Skin of body (tissue), 2 donors: ENCODE results near the gene LGR6. TPM values are rescaled to one million over a fixed set of nuclear protein-coding genes. Genes with fewer than 3 reads are reported as not detected.

Experiments used
- DNase-seq: peaks from one replicate; lab custom pipeline; 2025; lab: John Stamatoyannopoulos, UW
- total RNA-seq: library from RNA; depleted of rRNA; stranded (reverse); fragments of >200 nt; gene quantifications from one replicate; pipeline ENCODE4 v1.2.3, GENCODE V29; 2014

LGR6 gene
- total RNA-seq, 1 donor from 2014 or later = 11.9 TPM

DNA sequence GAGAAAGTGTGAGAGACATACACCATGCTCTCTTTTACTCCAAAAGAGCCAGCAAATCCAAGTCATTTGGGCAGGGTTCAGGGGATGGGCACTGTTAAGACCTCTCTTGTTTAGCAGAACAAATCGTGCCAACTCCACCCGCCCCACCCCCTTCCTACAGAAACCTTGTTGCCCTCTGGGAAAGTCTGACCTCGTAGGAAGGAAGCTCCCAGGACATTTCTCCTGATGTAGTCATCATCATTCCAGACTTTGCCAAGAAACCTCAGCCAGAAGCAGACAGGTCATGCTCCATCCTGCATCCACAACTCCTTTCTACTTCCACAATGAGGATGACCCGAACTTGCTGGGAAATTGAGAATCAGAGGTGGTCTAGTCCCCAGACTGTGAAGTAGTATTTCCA lies 90.4 kb downstream of the LGR6 start:
- DNase-seq = no peak

DNA sequence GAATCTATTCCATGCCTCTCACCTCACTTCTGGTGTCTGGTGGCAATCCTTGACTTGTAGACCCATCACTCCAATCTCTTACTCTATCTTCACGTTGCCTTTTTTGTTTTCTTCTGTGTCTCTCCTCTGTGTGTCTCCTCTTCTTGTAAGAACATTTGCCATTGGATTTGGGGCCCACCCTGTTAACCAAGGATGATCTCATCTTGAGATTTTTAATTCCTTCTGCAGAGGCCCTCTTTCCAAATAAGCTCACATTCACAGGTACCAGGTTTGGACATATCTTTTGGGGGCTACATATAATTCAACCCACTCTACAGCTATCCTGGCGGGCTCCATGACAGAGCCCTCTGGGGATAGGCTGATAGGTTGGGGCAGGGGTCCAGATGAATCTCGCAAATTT lies 92.3 kb downstream of the LGR6 start:
- DNase-seq = no peak

DNA sequence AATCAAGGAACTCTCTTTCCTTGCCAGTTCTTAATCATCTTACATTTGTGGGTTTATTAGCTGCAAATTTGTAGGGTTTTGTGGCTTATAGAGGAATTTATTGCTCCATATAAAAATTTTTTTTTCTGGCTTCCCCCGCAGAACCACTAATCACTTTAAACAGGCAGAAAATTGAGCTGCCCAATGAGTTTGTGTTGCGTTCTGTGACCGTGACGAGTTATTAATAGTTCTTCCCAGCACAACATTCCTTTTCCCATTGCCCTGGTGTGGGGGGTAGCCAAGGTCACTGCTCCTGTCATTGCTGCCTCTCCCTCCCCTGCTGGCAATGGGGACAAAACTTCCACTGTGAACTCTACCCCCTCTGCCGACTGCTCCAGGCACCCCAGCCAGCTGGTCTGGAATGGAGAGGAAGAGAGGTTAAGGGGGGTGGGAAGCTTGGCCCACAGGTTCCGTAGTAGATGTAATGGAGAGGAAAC lies 93.1 kb downstream of the LGR6 start:
- DNase-seq = no peak

DNA sequence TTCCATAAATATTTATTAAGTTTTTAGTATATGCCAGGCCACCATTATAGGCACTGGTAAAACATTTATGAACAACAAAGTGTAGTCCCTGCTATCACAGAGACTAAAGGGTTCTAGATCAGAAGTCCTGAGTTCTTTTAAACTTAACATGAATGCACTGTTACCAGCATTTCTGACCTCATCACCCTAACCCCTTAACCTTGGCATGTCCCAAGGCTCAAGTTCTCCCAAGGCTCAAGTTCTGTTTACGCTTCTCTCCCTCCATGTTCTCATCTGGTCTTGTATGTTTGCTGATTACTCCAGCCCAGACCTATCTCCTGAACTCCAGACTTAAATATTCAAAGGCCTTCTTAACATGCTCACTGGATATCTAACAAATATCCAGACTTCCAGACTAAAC lies 93.6 kb downstream of the LGR6 start:
- no peak for DNase-seq

DNA sequence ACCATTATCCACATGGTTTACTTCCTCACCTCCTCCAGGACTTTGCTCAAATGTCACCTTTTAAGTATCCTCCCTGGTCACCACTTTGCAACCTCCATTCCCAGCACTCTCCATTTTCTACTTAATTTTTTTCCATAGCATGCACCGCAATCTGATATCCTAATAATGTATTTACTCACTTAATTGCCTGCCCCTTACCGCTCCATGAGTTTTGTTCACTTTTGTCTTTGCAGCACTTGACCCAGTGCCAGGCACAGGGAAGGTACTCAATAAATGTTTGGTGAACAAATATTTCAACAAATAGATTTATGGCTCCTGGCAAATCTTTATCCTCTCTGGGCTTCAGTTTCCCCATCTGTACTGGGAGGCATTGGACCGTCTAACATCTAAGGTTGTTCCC lies 94.6 kb downstream of the LGR6 start:
- DNase-seq = no peak

DNA sequence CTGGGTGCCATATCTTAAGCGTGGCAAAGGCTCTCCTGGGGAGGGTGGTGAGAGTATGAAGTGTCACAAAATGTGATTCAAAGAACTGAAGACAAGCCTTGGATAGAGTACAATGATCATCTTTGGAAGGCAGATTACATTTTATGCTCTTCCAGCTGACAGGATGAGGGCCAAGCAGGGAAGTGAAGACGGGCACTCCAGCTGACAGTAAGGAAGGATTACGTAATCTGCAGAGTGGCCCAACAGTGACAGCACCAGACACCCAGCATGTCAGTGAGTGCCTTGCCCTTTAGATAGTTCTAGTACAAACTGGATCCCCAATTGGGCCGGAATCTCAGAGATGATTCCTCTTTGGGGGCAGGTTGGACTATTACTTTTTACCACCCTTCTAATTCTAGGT lies 95.4 kb downstream of the LGR6 start:
- DNase-seq = no peak

DNA sequence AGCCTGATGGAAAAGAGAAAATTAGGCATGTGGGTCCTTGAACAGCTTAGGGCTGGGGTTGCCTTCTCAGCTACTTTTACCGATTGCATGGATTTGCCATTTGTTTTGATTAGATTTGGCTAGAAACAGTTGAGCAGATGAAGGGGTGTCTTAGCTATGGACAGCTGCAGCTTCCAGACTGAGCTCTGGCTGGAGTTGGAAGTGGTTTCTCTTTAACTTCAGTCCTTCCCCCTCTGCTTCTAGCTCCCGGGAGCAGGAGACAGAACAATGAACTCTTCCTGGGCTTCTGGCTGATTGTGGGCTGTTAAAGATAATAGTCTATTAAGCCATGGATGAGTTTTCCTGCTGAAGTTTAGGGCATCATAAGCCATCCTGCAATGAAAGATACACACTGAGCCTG lies 97.4 kb downstream of the LGR6 start:
- DNase-seq = no peak

DNA sequence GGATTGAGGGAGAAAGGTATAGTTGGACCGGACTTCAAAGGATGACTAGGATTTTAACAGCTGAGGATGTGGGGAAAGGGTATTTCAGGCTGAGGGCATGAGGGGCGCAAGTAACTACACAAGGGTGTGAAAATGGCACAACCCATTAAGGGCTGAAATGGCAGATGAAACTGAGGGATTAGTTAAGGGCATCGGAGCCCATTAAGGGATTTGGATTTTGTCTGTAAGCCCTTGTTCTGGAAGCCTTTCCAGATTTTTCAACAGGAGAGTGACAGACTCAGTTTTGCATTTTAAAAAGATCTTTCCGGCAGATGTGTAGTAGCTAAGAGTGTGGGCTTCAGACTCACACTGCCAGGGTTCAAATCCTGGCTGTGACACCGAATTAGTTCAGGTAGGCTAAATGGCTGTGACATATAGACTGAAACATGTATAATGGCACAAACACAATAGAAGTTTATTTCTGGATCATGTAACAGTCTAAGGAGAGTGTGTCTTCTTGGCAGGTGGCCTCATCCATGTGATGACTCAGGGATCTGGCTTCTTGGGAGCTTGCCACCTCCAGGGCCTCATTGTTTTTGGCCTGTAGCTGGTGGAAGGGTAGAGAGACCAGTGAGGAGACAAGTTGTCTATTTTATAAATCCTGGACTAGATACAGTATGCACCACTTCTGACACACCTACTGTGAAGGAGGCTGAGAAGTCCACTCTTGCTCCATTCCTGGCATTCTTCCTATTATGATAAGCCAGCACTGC lies 98.5 kb downstream of the LGR6 start:
- no peak for DNase-seq

DNA sequence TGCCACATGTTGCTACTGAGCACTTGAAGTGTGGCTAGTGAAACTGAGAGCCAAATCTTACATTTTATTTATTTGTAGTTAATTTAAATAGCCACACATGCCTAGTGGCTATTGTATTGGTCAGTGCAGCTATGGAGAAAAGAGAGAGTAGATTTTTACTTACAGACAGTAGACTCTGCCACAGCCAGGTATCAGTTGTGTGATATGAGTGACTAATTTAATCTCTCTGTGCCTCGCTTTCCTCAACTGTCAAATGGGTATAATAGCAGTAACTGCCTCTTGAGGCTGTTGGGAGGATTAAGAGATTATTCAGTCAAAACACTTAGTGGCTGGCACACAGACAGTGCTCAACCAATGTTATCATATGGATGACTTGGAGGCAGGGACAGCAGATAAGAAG lies 99.2 kb downstream of the LGR6 start:
- no peak for DNase-seq

DNA sequence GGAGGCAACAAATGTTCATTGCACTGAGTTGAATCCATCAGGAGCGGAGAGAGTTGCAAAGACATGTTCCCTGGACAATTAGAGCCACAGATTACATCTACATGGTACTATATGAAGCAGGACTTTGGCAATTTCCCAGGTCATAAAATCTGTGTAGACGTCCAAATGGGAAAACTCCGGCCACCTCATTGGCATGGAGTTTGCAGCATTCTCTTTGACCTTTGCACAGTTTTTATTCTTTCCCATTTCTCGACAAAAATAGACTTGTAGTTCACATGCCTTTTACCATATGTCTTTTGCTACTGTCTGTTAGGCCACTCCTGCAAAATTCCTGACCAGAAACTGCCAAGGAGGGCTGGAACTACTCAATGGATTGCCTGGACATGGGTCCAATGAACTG lies 100.0 kb downstream of the LGR6 start:
- DNase-seq = no peak

DNA sequence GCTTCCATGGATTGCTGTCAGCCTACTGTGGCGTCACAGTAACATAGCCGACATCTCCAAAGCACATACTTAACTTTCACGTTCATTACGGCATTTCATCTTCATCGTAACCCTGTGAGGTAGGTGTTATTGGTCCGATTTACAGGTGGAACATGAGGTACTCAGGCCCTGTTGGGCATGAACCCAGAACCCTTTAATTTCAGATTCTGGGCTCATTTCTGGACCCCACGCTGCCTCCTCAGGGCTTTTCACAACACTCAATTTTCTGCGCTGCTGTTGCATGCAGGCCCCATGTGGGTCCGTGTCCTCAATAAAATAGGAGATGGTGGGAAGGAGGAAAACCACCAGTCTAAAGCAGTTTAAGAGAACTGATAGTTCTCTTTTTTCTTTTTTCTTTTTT lies 108.6 kb downstream of the LGR6 start:
- DNase-seq = no peak

DNA sequence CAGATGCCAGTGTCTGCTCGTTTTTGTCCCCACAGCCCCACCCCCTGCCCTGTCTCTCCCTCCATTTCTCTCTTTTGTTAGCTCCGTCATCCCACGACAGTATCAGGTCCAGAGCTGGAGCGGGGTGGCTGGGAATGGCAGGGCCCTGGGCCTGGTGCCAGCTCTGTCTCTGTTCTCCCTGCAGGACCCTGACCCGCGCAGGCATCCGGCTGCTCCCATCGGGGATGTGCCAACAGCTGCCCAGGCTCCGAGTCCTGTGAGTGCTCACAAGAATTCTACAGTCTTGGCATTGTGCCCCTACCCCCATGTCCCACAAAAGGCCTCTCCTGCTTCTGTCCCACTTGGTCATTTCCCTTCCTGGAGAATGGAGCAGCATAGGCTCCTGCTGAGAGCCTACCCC lies 110.8 kb downstream of the LGR6 start:
- DNase-seq = no peak

DNA sequence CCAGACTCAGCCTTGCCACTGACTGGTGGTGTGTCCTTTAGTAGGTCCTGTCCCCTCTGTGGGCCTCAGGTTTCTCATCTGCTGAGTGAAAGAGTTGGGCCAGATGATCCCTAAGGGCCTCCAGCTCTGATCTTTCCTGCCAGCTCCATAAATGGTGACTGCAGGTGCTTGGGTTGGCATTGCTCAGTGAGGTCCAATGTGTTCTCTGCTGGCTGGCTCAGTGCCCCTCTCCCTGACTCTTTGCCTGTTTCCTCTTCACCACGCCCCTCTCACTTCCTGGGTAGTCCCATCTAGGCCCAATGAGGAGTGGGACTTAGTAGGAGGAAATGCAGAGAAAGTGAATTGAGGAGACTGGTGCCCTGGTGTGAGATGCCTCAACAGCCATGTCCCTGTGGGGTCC lies 111.6 kb downstream of the LGR6 start:
- no peak for DNase-seq

DNA sequence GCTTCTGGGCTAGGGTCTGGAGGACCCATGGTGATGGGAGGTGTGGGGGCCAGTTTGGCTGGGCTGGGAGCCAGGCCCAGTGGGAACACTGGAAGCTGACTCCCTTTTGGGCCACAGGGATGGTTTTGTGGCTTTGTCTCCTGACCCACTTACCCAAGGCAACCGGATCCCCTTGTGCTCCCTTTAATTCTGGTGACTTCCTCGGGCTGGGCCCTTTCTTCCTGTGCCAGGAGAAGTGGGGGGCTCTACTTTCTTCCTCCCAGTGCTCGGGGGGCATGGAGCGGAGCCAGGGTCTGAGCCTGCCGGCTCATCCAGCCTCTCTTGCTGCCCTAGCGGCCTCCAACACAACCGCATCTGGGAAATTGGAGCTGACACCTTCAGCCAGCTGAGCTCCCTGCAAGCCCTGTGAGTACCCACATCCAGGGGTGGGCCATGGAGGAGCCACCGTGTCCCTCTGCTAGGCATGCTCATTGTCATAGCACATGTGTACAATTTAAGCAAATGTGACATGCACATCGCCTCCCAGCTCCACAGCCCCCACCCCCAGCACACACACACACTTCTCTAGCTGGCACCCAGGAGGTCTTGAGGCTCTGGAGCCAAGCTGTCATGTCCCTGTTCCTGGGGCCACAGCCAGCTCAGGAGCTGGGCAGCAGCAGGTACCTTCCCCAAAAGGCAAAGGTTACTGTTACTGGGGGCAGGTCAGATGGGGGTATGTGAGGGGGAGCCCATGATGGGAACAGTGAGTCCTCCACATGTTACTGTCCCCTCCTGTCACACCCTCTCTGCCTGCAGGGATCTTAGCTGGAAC lies 113.1 kb downstream of the LGR6 start:
- DNase-seq = no peak

DNA sequence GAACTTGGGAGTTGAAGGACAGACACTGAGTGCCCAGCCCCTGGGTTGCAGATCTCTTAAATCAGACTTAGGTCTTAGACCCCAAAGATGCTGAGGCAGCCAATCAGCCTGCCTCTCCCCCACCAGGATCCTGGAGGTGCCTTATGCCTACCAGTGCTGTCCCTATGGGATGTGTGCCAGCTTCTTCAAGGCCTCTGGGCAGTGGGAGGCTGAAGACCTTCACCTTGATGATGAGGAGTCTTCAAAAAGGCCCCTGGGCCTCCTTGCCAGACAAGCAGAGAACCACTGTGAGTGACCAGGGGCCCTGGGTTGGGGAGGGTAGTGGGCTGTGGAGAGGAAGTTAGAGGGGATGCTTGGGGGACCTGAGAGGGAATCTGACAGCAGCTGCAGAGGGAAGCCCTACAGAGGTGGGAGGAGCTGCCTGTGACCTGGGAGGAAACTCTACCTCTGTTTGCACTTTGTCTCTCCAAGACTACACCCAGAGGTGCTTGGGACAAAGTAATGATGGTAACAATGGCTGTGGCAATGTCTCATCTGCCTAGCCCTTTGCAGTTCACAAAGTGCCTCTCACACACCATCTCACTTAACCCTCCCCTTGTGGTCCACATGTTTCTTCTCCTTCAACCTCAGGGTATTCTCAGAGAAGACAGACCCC lies 116.6 kb downstream of the LGR6 start:
- DNase-seq = no peak

DNA sequence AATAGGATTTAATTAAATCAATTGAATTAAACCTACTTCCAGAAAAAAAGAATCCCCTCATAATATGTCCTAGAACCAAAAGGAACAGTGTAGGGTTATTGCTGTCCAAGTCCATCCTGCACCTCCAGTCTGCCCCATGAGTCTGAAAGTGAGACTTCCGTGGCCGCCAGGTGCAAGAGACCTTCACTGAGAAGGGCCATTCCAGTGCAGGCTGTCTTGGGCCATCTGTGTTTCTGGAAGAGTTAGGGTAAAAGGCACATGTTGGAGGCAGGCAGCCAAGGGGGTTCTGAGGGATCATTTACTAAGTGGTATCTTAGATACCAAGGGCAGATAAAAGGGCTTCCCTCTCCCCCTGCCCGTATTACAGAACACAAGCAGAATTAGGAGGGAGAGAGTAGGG lies 117.1 kb downstream of the LGR6 start:
- DNase-seq = no peak

DNA sequence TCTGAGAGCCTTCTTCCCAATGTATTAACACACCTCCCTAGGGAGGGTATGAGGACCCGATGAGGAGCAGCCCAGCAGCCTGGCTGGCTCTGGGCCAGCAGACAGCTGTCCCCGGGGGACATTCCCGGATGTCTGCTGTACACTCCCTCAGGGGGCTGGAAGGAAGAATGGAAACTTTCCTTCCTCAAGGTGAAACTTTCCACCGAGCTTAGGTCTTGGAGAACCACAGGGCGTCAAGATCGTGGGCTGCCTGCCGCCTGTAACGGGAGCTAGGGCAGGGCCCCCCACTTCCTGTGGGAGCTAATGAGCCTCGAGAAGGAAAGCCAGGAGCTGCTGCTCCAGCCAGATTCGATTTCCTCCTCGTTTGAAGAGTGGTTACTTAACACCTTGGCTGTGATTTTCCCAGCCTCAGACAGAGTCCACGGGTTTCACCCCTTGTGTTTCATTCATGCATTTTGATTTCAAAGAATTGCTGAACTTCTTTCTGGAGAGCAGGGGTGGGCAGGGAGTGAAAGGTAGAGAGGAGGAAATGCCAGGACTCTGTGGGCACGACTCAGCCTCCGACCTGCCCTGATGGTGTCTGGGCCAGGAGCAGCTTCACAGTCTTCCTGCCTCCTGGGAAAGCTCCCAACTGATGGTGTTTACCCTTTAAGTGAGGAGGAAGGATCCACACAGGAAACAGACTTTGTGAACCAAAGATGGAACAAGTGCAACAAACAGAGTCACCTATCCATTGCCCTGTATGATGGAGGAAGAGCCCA lies 118.5 kb downstream of the LGR6 start:
- no peak for DNase-seq

DNA sequence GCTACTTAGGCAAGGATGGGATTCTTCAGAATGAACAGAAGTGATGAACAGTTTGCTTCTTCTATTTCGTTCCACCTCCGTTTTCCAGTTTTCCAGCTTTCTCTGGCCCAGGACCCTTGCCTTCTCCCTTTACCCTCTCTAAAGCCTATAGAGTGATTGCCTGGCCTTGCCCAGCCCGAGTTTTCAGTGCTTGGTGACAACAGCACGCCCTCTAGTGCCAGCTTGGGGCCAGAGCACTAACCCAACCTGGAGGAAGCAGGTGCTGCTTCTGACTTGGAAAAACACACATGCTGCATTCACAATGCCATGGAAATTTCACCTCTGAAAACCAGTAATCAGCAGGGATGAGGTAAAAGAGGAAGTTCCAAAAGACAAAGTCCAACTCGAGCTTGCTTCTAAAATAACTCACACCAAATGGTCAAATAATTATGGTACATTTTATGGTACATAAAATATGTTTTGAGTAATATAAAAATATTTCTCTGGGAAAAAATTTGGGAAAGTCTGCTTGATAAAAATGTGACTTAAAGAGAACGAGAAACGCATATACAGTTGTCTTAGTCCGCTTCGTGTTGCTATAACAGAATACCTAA lies 122.1 kb downstream of the LGR6 start:
- peak; percentile 55 for DNase-seq

DNA sequence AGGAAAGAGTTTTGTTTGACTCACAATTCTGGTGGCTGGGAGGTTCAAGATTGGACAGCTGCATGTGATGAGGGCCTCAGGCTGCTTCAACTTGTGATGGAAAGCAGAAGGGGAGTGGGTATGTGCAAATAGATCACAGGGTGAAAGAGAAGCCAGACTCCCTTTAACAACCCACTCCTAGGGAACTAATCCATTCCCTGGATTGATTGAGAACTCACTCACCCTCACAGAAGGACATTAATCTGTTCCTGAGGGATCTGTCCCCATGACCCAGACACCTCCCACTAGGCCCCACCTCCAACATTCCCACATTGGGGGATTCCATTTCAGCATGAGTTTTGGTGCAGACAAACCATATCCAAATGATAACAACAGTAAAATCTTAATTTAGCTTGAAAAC lies 122.6 kb downstream of the LGR6 start:
- no peak for DNase-seq

DNA sequence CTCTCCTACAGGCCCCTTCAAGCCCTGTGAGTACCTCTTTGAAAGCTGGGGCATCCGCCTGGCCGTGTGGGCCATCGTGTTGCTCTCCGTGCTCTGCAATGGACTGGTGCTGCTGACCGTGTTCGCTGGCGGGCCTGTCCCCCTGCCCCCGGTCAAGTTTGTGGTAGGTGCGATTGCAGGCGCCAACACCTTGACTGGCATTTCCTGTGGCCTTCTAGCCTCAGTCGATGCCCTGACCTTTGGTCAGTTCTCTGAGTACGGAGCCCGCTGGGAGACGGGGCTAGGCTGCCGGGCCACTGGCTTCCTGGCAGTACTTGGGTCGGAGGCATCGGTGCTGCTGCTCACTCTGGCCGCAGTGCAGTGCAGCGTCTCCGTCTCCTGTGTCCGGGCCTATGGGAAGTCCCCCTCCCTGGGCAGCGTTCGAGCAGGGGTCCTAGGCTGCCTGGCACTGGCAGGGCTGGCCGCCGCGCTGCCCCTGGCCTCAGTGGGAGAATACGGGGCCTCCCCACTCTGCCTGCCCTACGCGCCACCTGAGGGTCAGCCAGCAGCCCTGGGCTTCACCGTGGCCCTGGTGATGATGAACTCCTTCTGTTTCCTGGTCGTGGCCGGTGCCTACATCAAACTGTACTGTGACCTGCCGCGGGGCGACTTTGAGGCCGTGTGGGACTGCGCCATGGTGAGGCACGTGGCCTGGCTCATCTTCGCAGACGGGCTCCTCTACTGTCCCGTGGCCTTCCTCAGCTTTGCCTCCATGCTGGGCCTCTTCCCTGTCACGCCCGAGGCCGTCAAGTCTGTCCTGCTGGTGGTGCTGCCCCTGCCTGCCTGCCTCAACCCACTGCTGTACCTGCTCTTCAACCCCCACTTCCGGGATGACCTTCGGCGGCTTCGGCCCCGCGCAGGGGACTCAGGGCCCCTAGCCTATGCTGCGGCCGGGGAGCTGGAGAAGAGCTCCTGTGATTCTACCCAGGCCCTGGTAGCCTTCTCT lies 124.6 kb downstream of the LGR6 start:
- no peak for DNase-seq
